K562 (cell line): ENCODE results near the gene SCMH1. TPM values are rescaled to one million over a fixed set of nuclear protein-coding genes. Genes with fewer than 3 reads are reported as not detected.

ENCODE experiments used
- ATAC-seq: fragments of 200-7000 bp; cut with Tn5 transposase; 3 replicates; pipeline ENCODE4 v1.9.1; 2020; ENCODE audit warnings: moderate library complexity
- BruUV-seq: library from RNA; stranded (reverse); fragments of 400-500 nt; replicated peaks from 2 replicates; lab custom pipeline; 2021; lab: Mats Ljungman, UMichigan
- CTCF ChIA-PET: fragments of 300-600 bp; formaldehyde crosslinking; extraction: SDS; loops from one replicate; lab custom pipeline; 2021; ENCODE audit warnings: low intra/inter-chr PET ratio; lab: Yijun Ruan, JAX
- POLR2A ChIA-PET: fragments of 300-600, 350-650 bp; sonication (Branson Sonifier 250); formaldehyde crosslinking; extraction: SDS; loops from one replicate; lab custom pipeline; 2021; ENCODE audit warnings: antibody characterized with exemption, inconsistent platforms; lab: Yijun Ruan, JAX
- DNase-seq, 4 experiments: peaks; one replicate each; pipeline versions ENCODE4 v3.0.0 to v3.0.0-alpha.2; 2011 to 2018; ENCODE audit warnings: low spot score in 3 of 4, mixed read lengths in 3 of 4; ENCODE audit errors: extremely low read depth in 1 of 4
- FAIRE-seq: peaks from 2 replicates; lab custom pipeline; 2011; peaks lifted over from hg19 to GRCh38; lab: Jason Lieb, UNC
- H2AFZ ChIP-seq: 2 replicates; pipeline ENCODE4 v1.6.0; 2011; ENCODE audit warnings: low read depth, low read length, control low read depth, inconsistent platforms
- H3K27ac ChIP-seq: fragments of 200-600 bp; 3 replicates; pipeline ENCODE4 v1.8.0; 2011; ENCODE audit warnings: low read depth, mild to moderate bottlenecking, control low read depth, inconsistent platforms, low read length, moderate library complexity, mixed read lengths; ENCODE audit errors: extremely low read depth
- H3K27me3 ChIP-seq, 2 experiments: fragments of 300-600 bp in 1 of 2; 2 replicates in 1 of 2; 3 replicates in 1 of 2; pipeline versions ENCODE4 v1.6.0 to v1.8.0; 2011; ENCODE audit warnings: inconsistent platforms in 2 of 2, low read length in 2 of 2, mild to moderate bottlenecking in 1 of 2, mixed read lengths in 1 of 2, moderate library complexity in 1 of 2; ENCODE audit not compliant: control insufficient read depth in 2 of 2, insufficient read depth in 2 of 2
- H3K36me3 ChIP-seq: fragments of 300-600 bp; 3 replicates; pipeline ENCODE4 v1.8.0; 2011; ENCODE audit warnings: mild to moderate bottlenecking, low read length, inconsistent platforms; ENCODE audit not compliant: control insufficient read depth, insufficient read depth
- H3K4me1 ChIP-seq, 2 experiments: fragments of 200-600 bp in 1 of 2; replicated peaks in 1 of 2; 2 replicates in 1 of 2; 3 replicates in 1 of 2; pipeline versions ENCODE4 v1.5.1 to v1.8.0; 2011; ENCODE audit warnings: inconsistent platforms in 2 of 2, low read length in 2 of 2, mild to moderate bottlenecking in 1 of 2, mixed read lengths in 1 of 2, moderate library complexity in 1 of 2; ENCODE audit not compliant: control insufficient read depth in 2 of 2, insufficient read depth in 2 of 2
- H3K4me2 ChIP-seq: 2 replicates; pipeline ENCODE4 v1.6.1; 2011; ENCODE audit warnings: low read length, control low read depth, inconsistent platforms, mixed read lengths; ENCODE audit not compliant: insufficient read depth
- H3K4me3 ChIP-seq: fragments of 200-600 bp; sonication (generic), shearing (Covaris generic); 2 replicates; pipeline ENCODE4 v1.5.1; 2016; ENCODE audit warnings: control low read depth, inconsistent platforms
- H3K79me2 ChIP-seq: fragments of 200-600 bp; 3 replicates; pipeline ENCODE4 v1.8.0; 2011; ENCODE audit warnings: low read length, inconsistent platforms; ENCODE audit not compliant: control insufficient read depth, insufficient read depth
- H3K9ac ChIP-seq, 2 experiments: 2 replicates each; pipeline versions ENCODE4 v1.6.0 to v1.6.1; 2011; ENCODE audit warnings: low read depth in 2 of 2, low read length in 2 of 2, control low read depth in 1 of 2, inconsistent platforms in 1 of 2, mild to moderate bottlenecking in 1 of 2, mixed read lengths in 1 of 2; ENCODE audit not compliant: insufficient read depth in 1 of 2
- H3K9me1 ChIP-seq: one replicate; pipeline ENCODE4 v1.6.0; 2011; ENCODE audit warnings: inconsistent platforms, mild to moderate bottlenecking, low read length, moderate library complexity; ENCODE audit not compliant: control insufficient read depth, insufficient read depth
- H3K9me3 ChIP-seq: replicated peaks from 2 replicates; pipeline ENCODE4 v1.5.1; 2011; ENCODE audit warnings: low read depth, low read length, inconsistent platforms; ENCODE audit not compliant: control insufficient read depth, insufficient read depth
- H4K20me1 ChIP-seq: replicated peaks from 2 replicates; pipeline ENCODE4 v1.6.1; 2011; ENCODE audit warnings: low read length, inconsistent platforms, mixed read lengths; ENCODE audit not compliant: control insufficient read depth, insufficient read depth
- KDM1A ChIP-seq, 2 experiments: fragments of 450-650 bp; IDR thresholded peaks; 2 replicates each; pipeline ENCODE4 v1.6.1; 2016; ENCODE audit warnings: mild to moderate bottlenecking in 2 of 2
- KDM5B ChIP-seq: fragments of 200-600 bp; sonication (generic); IDR thresholded peaks from 2 replicates; pipeline ENCODE4 v1.6.1; 2012; ENCODE audit warnings: low read depth, mild to moderate bottlenecking, moderate library complexity, low read length, control low read depth, inconsistent platforms; ENCODE audit not compliant: insufficient replicate concordance
- WGBS: fragments of 100-300 bp; shearing (Covaris generic); methylation state at CpG from one replicate; pipeline ENCODE4 v1.1.6; 2016; ENCODE audit warnings: low coverage, mixed read lengths; ENCODE audit not compliant: insufficient coverage; ENCODE audit errors: missing lambda C conversion rate; 5-methylcytosine and 5-hydroxymethylcytosine counted together
- in situ Hi-C: fragments of 300-500 bp; cut with MboI; formaldehyde crosslinking; loops from 4 replicates; pipeline ENCODE4 v1.15.0; 2018; ENCODE audit warnings: inconsistent platforms, mixed read lengths
- intact Hi-C: fragments of 100-400 bp; cut with micrococcal nuclease; formaldehyde crosslinking; loops from 2 replicates; pipeline ENCODE4 v1.14.2; 2022
- polyA plus RNA-seq, 8 experiments: library from polyadenylated mRNA; depleted of rRNA in 4 of 8; stranded (reverse) in 5 of 8; unstranded in 3 of 8; fragments of >200 nt; fragmentation: Nextera tagmentation in 2 of 8; fragmentation: Illumina TruSeq in 1 of 8; extraction: Ambion mirVana in 2 of 8; extraction: Trizol in 1 of 8; gene quantifications; 2 replicates each; pipeline versions ENCODE4 v1.2.1 to v1.2.3, GENCODE V29; 2011 to 2014; ENCODE audit warnings: inconsistent platforms in 1 of 8, missing spikeins in 1 of 8
- total RNA-seq, 7 experiments: library from RNA; depleted of rRNA in 6 of 7; stranded (reverse); fragments of >200 nt in 6 of 7; fragmentation: Illumina TruSeq in 2 of 7; extraction: Trizol in 2 of 7; gene quantifications; 2 replicates each; pipeline versions ENCODE4 v1.2.1 to v1.2.3, GENCODE V29; 2011 to 2021; ENCODE audit warnings: low replicate concordance in 1 of 7
- TF ChIP-seq, protein P1 (sequence below), 2 experiments: fragments of 450-650 bp in 1 of 2; sonication (generic) in 1 of 2; formaldehyde crosslinking in 1 of 2; IDR thresholded peaks; 2 replicates each; pipeline versions ENCODE4 v1.7.1 to v1.9.0; 2016 to 2022; ENCODE audit warnings: inconsistent platforms in 1 of 2, mild to moderate bottlenecking in 1 of 2, missing genetic modification reagents in 1 of 2

SCMH1 gene
- total and polyA plus RNA-seq, 9 of the 15 experiments (the other 6 are each of a cell fraction or from before 2014, with no cell fraction given): 8.5 to 37.0 (median 26.8) TPM

DNA sequence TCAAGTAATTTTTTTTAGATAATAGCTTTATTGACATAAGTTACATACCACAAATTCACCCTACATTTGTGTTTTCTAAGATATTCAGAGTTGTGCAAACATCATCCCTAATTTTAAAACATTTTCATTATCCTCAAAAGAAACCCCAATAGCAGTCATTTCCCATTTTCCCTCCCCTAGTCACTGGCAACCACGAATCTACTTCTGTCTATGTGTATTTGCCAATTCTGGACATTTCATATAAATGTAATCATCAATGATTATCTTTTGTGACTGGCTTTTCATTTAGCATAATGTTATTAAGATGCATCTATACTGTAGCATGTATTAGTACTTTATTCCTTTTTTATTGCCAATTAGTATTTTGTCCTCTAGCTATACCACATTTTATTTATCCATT lies 131.8 kb downstream of the SCMH1 start:
- H3K36me3 ChIP-seq: peaks cover 30% of the 10 kb centered on the region; the same call in 2 of the 3 replicates
- TF ChIP-seq, protein P1, sequence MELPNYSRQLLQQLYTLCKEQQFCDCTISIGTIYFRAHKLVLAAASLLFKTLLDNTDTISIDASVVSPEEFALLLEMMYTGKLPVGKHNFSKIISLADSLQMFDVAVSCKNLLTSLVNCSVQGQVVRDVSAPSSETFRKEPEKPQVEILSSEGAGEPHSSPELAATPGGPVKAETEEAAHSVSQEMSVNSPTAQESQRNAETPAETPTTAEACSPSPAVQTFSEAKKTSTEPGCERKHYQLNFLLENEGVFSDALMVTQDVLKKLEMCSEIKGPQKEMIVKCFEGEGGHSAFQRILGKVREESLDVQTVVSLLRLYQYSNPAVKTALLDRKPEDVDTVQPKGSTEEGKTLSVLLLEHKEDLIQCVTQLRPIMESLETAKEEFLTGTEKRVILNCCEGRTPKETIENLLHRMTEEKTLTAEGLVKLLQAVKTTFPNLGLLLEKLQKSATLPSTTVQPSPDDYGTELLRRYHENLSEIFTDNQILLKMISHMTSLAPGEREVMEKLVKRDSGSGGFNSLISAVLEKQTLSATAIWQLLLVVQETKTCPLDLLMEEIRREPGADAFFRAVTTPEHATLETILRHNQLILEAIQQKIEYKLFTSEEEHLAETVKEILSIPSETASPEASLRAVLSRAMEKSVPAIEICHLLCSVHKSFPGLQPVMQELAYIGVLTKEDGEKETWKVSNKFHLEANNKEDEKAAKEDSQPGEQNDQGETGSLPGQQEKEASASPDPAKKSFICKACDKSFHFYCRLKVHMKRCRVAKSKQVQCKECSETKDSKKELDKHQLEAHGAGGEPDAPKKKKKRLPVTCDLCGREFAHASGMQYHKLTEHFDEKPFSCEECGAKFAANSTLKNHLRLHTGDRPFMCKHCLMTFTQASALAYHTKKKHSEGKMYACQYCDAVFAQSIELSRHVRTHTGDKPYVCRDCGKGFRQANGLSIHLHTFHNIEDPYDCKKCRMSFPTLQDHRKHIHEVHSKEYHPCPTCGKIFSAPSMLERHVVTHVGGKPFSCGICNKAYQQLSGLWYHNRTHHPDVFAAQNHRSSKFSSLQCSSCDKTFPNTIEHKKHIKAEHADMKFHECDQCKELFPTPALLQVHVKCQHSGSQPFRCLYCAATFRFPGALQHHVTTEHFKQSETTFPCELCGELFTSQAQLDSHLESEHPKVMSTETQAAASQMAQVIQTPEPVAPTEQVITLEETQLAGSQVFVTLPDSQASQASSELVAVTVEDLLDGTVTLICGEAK (IDR thresholded peaks at IDR 0.05): peak; percentile 50; the same call in 1 of the 2 replicates
- TF ChIP-seq, protein P1 (CRISPR knock-in tag; IDR thresholded peaks at IDR 0.05): no peak
- TF ChIP-seq KDM5B (no peak), KDM1A (IDR thresholded peaks at IDR 0.05) (no peak)
- TF ChIP-seq, all 486 proteins: peak for 1
- DNase-seq (no peak), ATAC-seq (no peak), FAIRE-seq (no peak)
- Histone ChIP-seq H3K27me3 (no peaks in the 10 kb centered on the region), H3K27ac (peak overlapping the region; percentile 5; the same call in 1 of the 3 replicates), H3K79me2 (no peaks in the 10 kb centered on the region), H3K4me3 (no peak overlapping the region), H3K9me1 (peaks cover 4% of the 10 kb centered on the region), H3K4me1 (peaks cover 0 to 14% of the 10 kb centered on the region in 2 experiments; a peak in 3 of 5 replicates), H4K20me1 (peaks cover 9% of the 10 kb centered on the region), H3K4me2 (no peak overlapping the region), H2AFZ (no peak overlapping the region), H3K9me3 (no peaks in the 10 kb centered on the region), H3K9ac (no peak overlapping the region)
- CTCF ChIA-PET: no interaction called here
- no TSS peak for BruUV-seq
- intact Hi-C loops: no loop called here
- WGBS: 22% methylated on average over 1 of the region's 1 CpG
- in situ Hi-C loops: no loop called here
- POLR2A ChIA-PET: interaction anchor here (0.5 to 1.2 kb wide), 6 partner anchors 9 to 386 kb away, joined by 3 to 4 read pairs (median 4); no protein-coding TSS in a partner anchor
